Liver (tissue), 9 donors: ENCODE data around the gene SH2D4B. TPM values are rescaled to one million over a fixed set of nuclear protein-coding genes. Genes with fewer than 3 reads are reported as not detected.

Experiments used
- DNase-seq: peaks from one replicate; pipeline ENCODE4 v3.0.0-alpha.2; 2017; ENCODE audit warnings: low spot score
- H3K27ac ChIP-seq, 2 donors: one replicate each; pipeline ENCODE4 v1.7.0; 2013; ENCODE audit warnings: inconsistent platforms in 2 of 2, low read length in 2 of 2, control low read depth in 1 of 2, low read depth in 1 of 2, mild to moderate bottlenecking in 1 of 2
- H3K27me3 ChIP-seq, 4 donors: one replicate each; pipeline versions ENCODE4 v1.6.1 to v1.7.0; 2013; ENCODE audit warnings: low read length in 3 of 4, inconsistent platforms in 1 of 4, mild to moderate bottlenecking in 1 of 4, moderate library complexity in 1 of 4; ENCODE audit not compliant: control insufficient read depth in 4 of 4, insufficient read depth in 4 of 4
- H3K36me3 ChIP-seq, 4 donors: one replicate each; pipeline versions ENCODE4 v1.6.1 to v1.7.0; 2013; ENCODE audit warnings: low read length in 3 of 4, mild to moderate bottlenecking in 3 of 4, low read depth in 1 of 4, moderate library complexity in 1 of 4; ENCODE audit not compliant: control insufficient read depth in 4 of 4, insufficient read depth in 3 of 4
- H3K4me1 ChIP-seq, 4 donors: one replicate each; pipeline versions ENCODE4 v1.6.1 to v1.7.0; 2013; ENCODE audit warnings: low read length in 3 of 4, mild to moderate bottlenecking in 3 of 4, moderate library complexity in 1 of 4; ENCODE audit not compliant: control insufficient read depth in 4 of 4, insufficient read depth in 4 of 4
- H3K4me3 ChIP-seq, 3 donors: one replicate each; pipeline versions ENCODE4 v1.6.1 to v1.7.0; 2013; ENCODE audit warnings: low read length in 3 of 3, control low read depth in 1 of 3, low read depth in 1 of 3, mild to moderate bottlenecking in 1 of 3
- H3K9ac ChIP-seq, 2 donors: one replicate each; pipeline ENCODE4 v1.7.0; 2013; ENCODE audit warnings: low read length in 2 of 2, mild to moderate bottlenecking in 2 of 2, moderate library complexity in 2 of 2, control low read depth in 1 of 2, low read depth in 1 of 2
- H3K9me3 ChIP-seq, 4 donors: one replicate each; pipeline versions ENCODE4 v1.6.1 to v1.7.0; 2013; ENCODE audit warnings: low read length in 3 of 4; ENCODE audit not compliant: control insufficient read depth in 4 of 4
- CTCF ChIP-seq: fragments of 150-350 bp; IDR thresholded peaks from 2 replicates; pipeline ENCODE4 v1.5.1; 2017; ENCODE audit warnings: improper control_type of control experiment, low read depth, low read length; ENCODE audit not compliant: missing input control
- EGR1 ChIP-seq, 2 donors: IDR thresholded peaks; 2 replicates each; pipeline ENCODE4 v1.6.1; 2016 to 2018; ENCODE audit warnings: antibody characterized with exemption in 2 of 2, low read depth in 2 of 2
- FOXA1 ChIP-seq: IDR thresholded peaks from 2 replicates; pipeline ENCODE4 v1.6.1; 2016; ENCODE audit warnings: antibody characterized with exemption
- GABPA ChIP-seq, 2 donors: IDR thresholded peaks in 1 of 2; conservative IDR thresholded peaks in 1 of 2; 2 replicates each; pipeline ENCODE4 v1.6.1; 2016; ENCODE audit warnings: antibody characterized with exemption in 2 of 2, mild to moderate bottlenecking in 1 of 2, moderate library complexity in 1 of 2
- HNF4A ChIP-seq, 2 donors: conservative IDR thresholded peaks; 2 replicates each; pipeline ENCODE4 v1.6.1; 2016; ENCODE audit warnings: antibody characterized with exemption in 2 of 2, mild to moderate bottlenecking in 2 of 2
- HNF4G ChIP-seq: IDR thresholded peaks from 2 replicates; pipeline ENCODE4 v1.6.1; 2016; ENCODE audit warnings: antibody characterized with exemption
- JUND ChIP-seq, 2 donors: IDR thresholded peaks; 2 replicates each; pipeline ENCODE4 v1.6.1; 2016; ENCODE audit warnings: antibody characterized with exemption in 2 of 2
- MAX ChIP-seq: IDR thresholded peaks from 2 replicates; pipeline ENCODE4 v1.6.1; 2016; ENCODE audit warnings: antibody characterized with exemption
- REST ChIP-seq: IDR thresholded peaks from 2 replicates; pipeline ENCODE4 v1.6.1; 2016; ENCODE audit warnings: antibody characterized with exemption, mild to moderate bottlenecking
- TAF1 ChIP-seq: conservative IDR thresholded peaks from 2 replicates; pipeline ENCODE4 v1.6.1; 2016; ENCODE audit warnings: antibody characterized with exemption, mild to moderate bottlenecking
- YY1 ChIP-seq: IDR thresholded peaks from 2 replicates; pipeline ENCODE4 v1.6.1; 2016; ENCODE audit warnings: antibody characterized with exemption, mild to moderate bottlenecking
- WGBS: extraction: QIAGEN DNeasy Blood & Tissue Kit; methylation state at CpG from one replicate; pipeline ENCODE4 v1.1.7; 2013; 5-methylcytosine and 5-hydroxymethylcytosine counted together
- polyA plus RNA-seq, 2 donors: library from polyadenylated mRNA; stranded (reverse) in 1 of 2; unstranded in 1 of 2; fragments of 200-250 nt in 1 of 2; fragments of >200 nt in 1 of 2; fragmentation: Nextera tagmentation in 1 of 2; extraction: Ambion mirVana in 1 of 2; gene quantifications; one replicate each; pipeline versions ENCODE4 v1.2.1 to v1.2.3, GENCODE V29; 2013 to 2015
- total RNA-seq, 2 donors: library from RNA; depleted of rRNA; stranded (reverse); fragments of >200 nt; gene quantifications; one replicate each; pipeline ENCODE4 v1.2.3, GENCODE V29; 2014
- TF ChIP-seq, protein P1 (sequence below): IDR thresholded peaks from 2 replicates; pipeline ENCODE4 v1.6.1; 2016; ENCODE audit warnings: antibody characterized with exemption
- donor health status: healthy.
- donor health status: healthy.
- donor health status: healthy.
- donor health status: healthy.
- donor health status: healthy.

The SH2D4B gene
- total and polyA plus RNA-seq, 4 donors: 0.19 TPM; not detected in 3

GRCh38 chr10:80519936-80520650 is 17.6 kb upstream of the SH2D4B start:
- no peak for TF ChIP-seq CTCF
- TF ChIP-seq, protein P1, sequence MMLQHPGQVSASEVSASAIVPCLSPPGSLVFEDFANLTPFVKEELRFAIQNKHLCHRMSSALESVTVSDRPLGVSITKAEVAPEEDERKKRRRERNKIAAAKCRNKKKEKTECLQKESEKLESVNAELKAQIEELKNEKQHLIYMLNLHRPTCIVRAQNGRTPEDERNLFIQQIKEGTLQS: no peak
- no peak for TF ChIP-seq FOXA1
- WGBS: 94% methylated on average over 14 of the region's 14 CpGs
- Histone ChIP-seq H3K4me1 (peaks cover 0 to 2% (median 0%) of the 10 kb centered on the region in 4 donors), H3K27ac (no peak overlapping the region), H3K36me3 (peaks cover 12 to 40% (median 18%) of the 10 kb centered on the region in 4 donors), H3K4me3 (no peak overlapping the region), H3K9me3 (no peaks in the 10 kb centered on the region), H3K27me3 (no peaks in the 10 kb centered on the region), H3K9ac (no peak overlapping the region)
- DNase-seq: no peak

DNA sequence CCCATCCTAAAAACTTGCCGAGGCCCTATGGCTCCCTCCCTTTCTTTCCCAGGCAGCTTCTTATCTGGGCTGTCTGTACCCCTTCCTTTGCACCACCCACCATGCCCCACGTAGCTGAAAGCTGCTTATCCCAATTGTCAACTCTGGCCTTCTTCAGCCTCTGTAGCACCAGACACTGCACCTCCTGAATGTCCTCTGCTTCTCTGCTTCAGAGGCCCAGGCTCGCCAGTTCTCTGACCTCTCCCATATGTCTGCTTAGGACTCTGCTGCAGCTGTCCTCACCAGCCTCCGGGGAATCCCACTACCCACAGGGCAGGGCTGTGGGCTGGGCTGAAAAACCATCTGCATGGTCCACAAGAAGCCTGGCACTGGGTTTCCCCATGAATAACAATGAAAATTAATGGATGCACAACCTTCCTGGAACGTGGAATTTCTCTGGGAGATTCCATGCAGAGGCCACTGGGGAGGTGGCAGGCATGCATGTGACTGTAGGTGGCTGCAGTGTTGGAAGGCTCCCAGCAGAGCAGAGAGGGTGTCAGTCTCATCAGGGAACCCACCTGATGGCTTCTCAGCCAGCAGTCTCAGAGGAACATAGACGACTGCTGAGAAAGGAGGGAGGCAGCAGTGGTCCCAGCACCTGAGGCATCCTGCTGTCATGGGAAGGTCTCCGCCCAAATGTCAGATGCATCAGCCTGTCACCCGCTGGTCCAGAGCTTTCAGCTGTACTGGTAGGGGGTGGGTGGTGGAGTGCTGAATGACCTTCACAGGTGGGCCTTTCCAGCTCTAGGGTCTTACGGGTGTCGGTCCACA is 16.8 kb upstream of the SH2D4B start:
- H3K27ac ChIP-seq: no peak overlapping the region
- WGBS: 91% methylated on average over 10 of the region's 10 CpGs
- peaks cover 0 to 2% (median 0%) of the 10 kb centered on the region in 4 donors for H3K4me1 ChIP-seq
- no peaks in the 10 kb centered on the region for H3K9me3 ChIP-seq
- H3K4me3 ChIP-seq: no peak overlapping the region
- no peaks in the 10 kb centered on the region for H3K27me3 ChIP-seq
- H3K36me3 ChIP-seq: peaks cover 12 to 38% (median 16%) of the 10 kb centered on the region in 4 donors
- no peak for DNase-seq
- H3K9ac ChIP-seq: no peak overlapping the region
- TF ChIP-seq MAX: no peak
- no peak for TF ChIP-seq EGR1 (IDR thresholded peaks at IDR 0.05; ENCODE audit: low read depth in 2 of 2)
- no peak for TF ChIP-seq HNF4G
- no peak for TF ChIP-seq JUND (IDR thresholded peaks at IDR 0.05)
- no peak for TF ChIP-seq REST
- TF ChIP-seq FOXA1: no peak
- no peak for TF ChIP-seq CTCF
- TF ChIP-seq YY1: no peak
- TF ChIP-seq HNF4A (conservative IDR thresholded peaks at IDR 0.05): no peak
- no peak for TF ChIP-seq TAF1
- TF ChIP-seq, protein P1: no peak
- TF ChIP-seq GABPA (IDR thresholded peaks at IDR 0.05 in 1 of 2, conservative IDR thresholded peaks at IDR 0.05 in 1 of 2): no peak
